Posterior vena cava (tissue), 2 donors: Measurements from ENCODE around the gene ZNF541. TPM values are rescaled to one million over a fixed set of nuclear protein-coding genes. Genes with fewer than 3 reads are reported as not detected.

ENCODE experiments used
- DNase-seq: peaks from one replicate; pipeline ENCODE4 v3.0.0-alpha.2; 2020; ENCODE audit warnings: low spot score
- intact Hi-C, 2 donors: fragments of 100-400 bp; cut with DNase I; formaldehyde crosslinking; loops; one replicate each; pipeline versions ENCODE4 v1.14.1 to v1.14.2; 2022 to 2023
- long read RNA-seq, 2 donors: library from polyadenylated mRNA; unstranded; transcript quantifications; one replicate each; pipeline ENCODE4 v2.0.0, GENCODE V29; 2020 to 2021
- total RNA-seq, 2 donors: library from RNA; stranded (reverse); fragmentation: NEBNext Ultra II Directional; extraction: Animal tissue kit (Norgen Biotek cat#: 25700); gene quantifications; one replicate each; pipeline ENCODE4 v1.2.1, GENCODE V29; 2021
- donor health status: DM: yes; HTN: yes; CAD: no.
- donor health status: DM: yes; HTN: yes; CAD: no.

The ZNF541 gene, protein sequence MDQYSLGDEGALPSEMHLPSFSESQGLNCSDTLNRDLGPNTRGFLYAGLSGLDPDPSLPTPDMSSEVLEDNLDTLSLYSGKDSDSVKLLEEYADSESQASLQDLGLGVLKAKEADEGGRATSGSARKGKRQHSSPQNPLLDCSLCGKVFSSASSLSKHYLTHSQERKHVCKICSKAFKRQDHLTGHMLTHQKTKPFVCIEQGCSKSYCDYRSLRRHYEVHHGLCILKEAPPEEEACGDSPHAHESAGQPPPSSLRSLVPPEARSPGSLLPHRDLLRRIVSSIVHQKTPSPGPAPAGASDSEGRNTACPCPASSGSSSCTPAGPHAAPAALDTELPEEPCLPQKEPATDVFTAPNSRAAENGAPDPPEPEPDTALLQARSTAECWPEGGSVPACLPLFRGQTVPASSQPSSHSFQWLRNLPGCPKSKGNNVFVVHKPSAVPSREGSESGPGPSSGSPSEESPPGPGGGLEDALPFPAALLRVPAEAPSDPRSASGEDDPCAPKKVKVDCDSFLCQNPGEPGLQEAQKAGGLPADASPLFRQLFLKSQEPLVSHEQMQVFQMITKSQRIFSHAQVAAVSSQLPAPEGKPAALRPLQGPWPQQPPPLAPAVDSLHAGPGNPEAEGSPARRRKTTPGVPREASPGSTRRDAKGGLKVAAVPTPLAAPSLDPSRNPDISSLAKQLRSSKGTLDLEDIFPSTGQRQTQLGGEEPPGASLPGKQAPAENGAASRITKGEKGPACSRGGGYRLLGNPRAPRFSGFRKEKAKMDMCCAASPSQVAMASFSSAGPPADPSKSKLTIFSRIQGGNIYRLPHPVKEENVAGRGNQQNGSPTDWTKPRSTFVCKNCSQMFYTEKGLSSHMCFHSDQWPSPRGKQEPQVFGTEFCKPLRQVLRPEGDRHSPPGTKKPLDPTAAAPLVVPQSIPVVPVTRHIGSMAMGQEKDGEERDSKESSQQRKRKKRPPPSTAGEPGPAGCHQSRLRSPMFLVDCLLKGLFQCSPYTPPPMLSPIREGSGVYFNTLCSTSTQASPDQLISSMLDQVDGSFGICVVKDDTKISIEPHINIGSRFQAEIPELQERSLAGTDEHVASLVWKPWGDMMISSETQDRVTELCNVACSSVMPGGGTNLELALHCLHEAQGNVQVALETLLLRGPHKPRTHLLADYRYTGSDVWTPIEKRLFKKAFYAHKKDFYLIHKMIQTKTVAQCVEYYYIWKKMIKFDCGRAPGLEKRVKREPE (N-terminal part only)
- under 1 TPM; 0.19 to 0.24 TPM for total RNA-seq
- long read RNA-seq, donor 1, result 0 reads
- long read RNA-seq, donor 2, result 0 reads

GRCh38 chr19:47573071-47574026 lies at the start of gene ZNF541:
Gene ZNF541 (minus strand): TSS chr19:47573148. CDS start chr19:47555856, 17,292 bp downstream.
- intact Hi-C loops, result no loop called here
- DNase-seq, result peak; percentile 91

GRCh38 chr19:47619763-47620162 lies 46.8 kb upstream of the ZNF541 start:
- intact Hi-C loops, result no loop called here
- no peak for DNase-seq

- no peak for DNase-seq
- intact Hi-C loops, result no loop called here
Measured at GRCh38 chr19:47618771-47619170, 45.8 kb upstream of the ZNF541 start.

- intact Hi-C loops, result no loop called here
- no peak for DNase-seq
Measured at GRCh38 chr19:47615714-47616113, 42.8 kb upstream of the ZNF541 start.

DNA sequence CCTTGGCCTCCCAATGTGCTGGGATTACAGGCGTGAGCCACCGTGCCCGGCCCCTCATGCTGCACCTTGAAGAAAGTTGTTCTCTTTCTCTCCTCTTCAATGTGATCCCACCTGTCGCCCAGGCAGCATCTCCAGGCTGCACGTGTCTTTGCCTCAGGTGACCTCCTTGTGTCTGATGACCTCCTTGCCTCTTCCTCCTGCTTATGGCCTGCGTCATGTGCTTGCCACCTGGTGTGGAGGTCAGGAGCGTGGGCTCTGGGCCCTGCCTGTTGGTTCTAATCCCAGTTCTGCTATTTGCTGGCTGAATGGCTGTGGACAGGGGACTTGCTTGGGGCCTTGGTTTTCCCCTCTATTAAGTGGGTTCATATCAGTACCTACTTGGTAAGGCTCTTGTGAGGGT lies 42.3 kb upstream of the ZNF541 start:
- intact Hi-C loops, result no loop called here
- DNase-seq, result no peak

- no peak for DNase-seq
- intact Hi-C loops, result loop anchor here (5.0 kb wide), 2 partner anchors 48 to 53 kb away; no protein-coding TSS in a partner anchor
Measured at GRCh38 chr19:47614559-47614958, 41.6 kb upstream of the ZNF541 start.

DNA sequence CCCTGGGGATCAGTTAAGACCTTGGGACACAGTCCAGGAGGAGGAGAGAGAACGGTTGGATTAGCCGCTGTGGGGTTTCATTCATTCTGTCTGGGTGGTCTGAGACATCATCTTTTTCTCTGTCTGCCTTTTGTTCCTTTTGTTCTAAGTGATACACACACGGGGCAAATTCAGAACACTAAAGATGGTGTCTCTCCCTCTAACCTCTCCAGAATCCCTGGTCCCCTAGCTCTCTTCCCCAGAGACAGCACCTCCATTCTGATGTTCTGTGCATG lies 41.0 kb upstream of the ZNF541 start:
- no peak for DNase-seq
- intact Hi-C loops, result loop anchor here (5.0 kb wide), 2 partner anchors 48 to 53 kb away; no protein-coding TSS in a partner anchor

DNA sequence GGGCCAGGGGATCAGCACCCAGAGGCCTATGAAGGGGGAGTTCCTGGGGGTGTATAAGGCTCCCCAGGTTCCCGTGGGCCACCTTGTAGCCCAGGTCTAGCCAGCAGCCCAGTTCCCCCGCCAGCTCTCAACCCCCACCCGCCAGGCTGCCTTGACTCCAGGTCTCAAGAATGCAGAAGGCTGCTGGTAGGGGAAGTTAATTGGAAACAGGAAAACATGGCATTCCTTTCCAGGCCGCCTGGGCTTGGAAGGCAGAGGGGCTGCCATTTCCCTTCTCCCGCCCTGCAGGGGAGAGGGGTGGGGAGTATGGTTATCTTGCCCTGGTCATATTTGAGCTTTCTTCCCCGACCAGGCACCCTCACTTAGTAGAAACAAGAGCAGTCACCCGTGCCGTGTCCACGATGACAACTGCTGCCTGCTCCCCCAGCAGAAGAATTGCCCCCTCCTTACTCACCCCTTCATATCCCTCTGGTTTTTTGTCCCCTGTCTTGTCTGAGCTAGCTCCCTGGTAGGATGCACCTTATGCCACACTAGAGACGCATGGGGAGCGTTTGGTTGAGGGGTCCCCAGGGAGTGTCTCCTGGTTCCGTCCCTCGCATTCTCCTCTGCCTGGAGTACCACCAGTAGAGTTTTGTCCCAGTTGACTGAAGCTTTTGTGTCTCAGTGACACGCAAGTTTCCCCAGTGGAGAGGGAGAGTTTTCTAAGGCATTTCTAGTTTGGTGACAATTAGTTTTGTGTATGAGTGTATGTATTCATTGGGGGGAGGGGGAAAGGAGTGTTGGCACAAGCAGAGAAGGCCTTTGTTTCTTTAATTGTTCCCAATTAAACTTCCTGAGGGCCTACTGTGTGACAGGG lies 40.4 kb upstream of the ZNF541 start:
- intact Hi-C loops, result loop anchor here (5.0 kb wide), 2 partner anchors 49 to 54 kb away; no protein-coding TSS in a partner anchor
- no peak for DNase-seq

GRCh38 chr19:47610902-47611301 lies 38.0 kb upstream of the ZNF541 start:
- intact Hi-C loops, result loop anchor here (5.0 kb wide), 2 partner anchors 51 to 56 kb away; no protein-coding TSS in a partner anchor
- DNase-seq, result no peak

DNA sequence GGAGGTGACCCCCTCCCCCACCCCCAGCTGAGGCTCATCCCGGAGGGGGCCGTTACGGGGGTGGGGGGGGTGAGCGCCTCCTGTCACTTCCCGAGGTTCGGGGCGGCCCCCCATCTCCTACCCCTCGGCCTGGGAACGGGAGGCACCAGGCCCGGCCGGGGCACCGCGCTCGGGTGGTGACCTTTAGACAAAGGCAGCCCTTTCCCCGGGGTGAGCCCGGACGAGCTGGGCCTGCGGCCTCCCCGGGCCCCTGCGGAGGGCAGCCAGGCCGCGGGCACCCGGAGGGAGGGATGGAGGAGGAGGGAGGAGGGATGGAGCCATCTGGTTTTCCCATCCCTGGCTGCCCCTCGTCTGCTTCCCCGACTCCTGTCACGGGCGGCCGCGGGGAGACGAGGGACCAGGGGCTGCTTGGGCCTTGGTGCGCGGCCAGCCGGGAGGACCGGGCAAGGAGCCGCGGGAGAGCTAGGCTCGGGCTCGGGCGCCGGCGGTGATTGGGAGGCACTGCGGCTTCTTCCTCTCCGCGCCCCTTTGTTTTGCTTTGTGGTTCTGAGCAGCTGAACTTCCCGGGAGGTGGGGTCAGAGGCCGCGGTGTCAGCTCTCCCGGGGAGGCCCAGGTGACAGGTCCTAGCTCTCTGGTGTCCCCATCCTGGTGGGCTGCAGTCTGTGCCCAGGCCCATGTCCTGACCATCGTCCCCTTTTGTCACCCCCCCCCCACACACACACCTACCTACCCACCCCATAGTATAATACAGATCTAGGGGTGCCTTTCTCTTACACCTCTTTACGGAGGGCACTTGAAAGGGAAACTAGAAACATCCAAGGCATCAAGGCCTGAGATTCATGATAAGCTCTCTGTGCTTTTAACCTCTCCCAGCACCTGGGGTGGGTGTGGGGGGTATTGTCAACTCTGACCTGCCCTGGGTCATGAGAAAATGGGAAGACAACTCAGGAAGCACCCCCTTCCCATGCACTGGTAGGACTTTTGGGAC lies 37.3 kb upstream of the ZNF541 start:
- intact Hi-C loops, result loop anchor here (5.0 kb wide), 3 partner anchors 52 to 93 kb away; partner anchors contain the start of gene NAPA (in 1 of the 2)
- peak; percentile 85 for DNase-seq

DNA sequence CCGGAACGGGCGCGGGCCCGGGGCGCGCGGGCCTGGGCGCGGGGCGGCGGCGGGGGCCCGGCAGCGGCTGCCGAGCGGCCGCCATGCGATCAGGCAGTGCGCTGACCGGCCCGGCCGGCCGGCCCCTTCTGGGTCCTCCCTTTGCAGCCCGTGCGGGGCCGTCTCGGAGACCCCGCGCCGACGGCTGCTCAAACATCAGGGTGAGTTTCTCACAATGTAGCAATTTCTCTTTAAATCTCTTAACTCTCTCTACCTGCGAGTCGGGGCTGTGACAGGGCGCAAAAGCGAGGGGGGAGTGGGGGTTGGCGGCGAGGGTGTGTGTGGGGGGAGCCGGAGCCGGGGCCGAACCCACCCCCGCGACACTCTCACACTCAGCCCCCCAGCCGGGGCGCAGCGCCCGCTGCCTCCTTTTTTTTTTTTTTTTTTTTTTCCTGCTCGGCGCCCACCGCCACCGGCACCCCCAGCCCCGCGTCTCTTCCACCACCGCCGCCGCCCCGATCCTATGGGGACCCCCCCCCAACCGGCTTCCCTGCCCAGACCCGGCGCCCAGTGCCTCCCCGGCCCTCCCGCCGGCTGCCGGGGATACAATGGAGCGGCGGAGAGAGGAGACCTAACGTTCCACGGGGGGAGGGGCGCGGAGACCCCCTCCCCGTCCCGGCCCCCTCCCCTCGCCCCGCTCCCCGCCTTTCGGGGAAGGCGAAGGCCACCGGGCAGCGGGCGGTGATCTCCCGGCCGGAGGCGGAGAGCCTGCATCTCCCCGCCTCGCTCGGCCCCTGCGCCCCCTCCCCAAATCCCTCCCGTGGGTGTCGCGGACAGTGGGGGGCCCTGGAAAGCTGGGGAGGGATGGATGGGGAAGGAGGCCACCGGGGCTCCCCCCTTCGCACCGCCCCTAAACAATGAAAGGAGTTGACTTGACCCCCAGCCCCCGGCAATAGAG lies 36.3 kb upstream of the ZNF541 start, which contains the start of gene BICRA:
Gene BICRA (plus strand): TSS at position 166 of the 937 bp plus-strand sequence. CDS start 64,441 bp downstream, outside the sequence.
- peak; percentile 95 for DNase-seq
- intact Hi-C loops, result loop anchor here in 1 of 2 donors (5.0 kb wide), 1 partner anchor 92 kb away; the partner anchor contains the start of gene NAPA

DNA sequence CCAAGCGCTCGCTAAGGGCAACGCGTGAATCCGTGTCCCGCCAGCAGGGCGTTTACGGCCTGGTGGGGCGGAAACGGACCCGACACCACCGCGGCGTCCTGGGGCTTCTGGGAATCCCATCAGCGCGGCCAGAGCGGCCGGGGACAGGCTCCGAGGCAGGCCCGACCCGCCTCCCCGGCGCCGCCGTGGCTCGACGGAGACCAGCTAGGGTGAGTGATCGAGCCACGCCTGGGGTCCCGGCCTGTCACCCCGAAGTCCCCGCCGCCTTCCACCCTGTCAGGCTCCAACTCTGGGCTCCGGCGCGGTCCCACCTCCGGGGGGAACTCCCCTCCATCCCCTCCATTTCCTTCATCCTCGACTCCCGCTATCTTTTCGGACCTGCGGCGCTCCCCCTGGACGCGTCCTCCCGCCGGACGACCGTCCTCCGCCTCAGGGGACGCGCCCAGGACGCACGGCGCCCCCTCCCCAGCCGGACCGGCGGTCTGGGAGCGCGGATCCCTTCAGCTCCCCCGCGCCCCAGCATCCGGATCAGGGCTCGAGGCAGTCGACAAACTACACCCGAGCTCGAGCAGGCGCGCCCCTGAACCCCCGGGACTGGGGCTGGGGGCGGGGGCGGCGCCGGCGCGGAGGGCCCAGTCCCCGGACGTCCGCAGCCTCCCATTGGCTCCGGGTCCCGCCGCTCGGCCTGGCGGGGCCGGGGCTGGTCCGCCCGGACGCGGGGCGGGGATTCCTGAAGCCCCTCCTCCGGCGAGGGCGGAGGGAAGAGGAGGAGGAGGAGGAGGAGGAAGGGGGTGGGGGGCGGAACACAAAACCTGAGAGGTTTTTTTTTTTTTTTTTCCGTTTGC lies 35.3 kb upstream of the ZNF541 start:
- peak; percentile 97 for DNase-seq
- intact Hi-C loops, result loop anchor here in 1 of 2 donors (5.0 kb wide), 1 partner anchor 91 kb away; the partner anchor contains the start of gene NAPA

- no peak for DNase-seq
- intact Hi-C loops, result loop anchor here in 1 of 2 donors (5.0 kb wide), 1 partner anchor 90 kb away; the partner anchor contains the start of gene NAPA
Measured at GRCh38 chr19:47607564-47608073, 34.7 kb upstream of the ZNF541 start.
